ENCODE results near the gene VIM.

DNA sequence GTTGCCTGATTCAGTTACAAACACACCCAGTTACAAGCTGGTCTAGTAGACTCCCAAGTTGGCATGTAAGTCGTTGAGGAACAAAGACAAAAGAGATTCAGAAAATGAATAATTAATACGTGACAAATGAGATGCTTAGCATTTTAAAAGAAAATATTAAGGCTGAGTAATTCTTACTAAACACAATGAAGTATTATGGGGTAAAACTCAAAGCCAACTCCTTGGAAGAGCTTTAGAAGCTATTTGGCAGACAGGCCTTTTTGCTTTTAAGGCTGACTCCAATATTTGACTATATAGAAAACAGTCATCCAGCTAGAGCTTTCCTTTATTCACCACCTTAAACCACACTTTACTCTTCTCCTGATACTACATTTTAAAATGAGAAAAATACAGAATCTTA lies 32.0 kb upstream of the VIM start:
- TF ChIP-seq CHD1 (IDR thresholded peaks at IDR 0.05; ENCODE audit: low read depth, low read length), result no peak
- TF ChIP-seq BACH1 (IDR thresholded peaks at IDR 0.05; ENCODE audit: borderline replicate concordance), result no peak
- no peak for TF ChIP-seq BCL3 (IDR thresholded peaks at IDR 0.05; ENCODE audit: borderline replicate concordance, insufficient read depth, low read depth, low read length, poor library complexity, severe bottlenecking)
- no peak for TF ChIP-seq SMARCA5 (IDR thresholded peaks at IDR 0.05)
- no peak for TF ChIP-seq SP1 (IDR thresholded peaks at IDR 0.05; ENCODE audit: low read depth, low read length)
- no peak for TF ChIP-seq POLR2AphosphoS5 (IDR thresholded peaks at IDR 0.05; ENCODE audit: low read length)
- TF ChIP-seq, protein P1, sequence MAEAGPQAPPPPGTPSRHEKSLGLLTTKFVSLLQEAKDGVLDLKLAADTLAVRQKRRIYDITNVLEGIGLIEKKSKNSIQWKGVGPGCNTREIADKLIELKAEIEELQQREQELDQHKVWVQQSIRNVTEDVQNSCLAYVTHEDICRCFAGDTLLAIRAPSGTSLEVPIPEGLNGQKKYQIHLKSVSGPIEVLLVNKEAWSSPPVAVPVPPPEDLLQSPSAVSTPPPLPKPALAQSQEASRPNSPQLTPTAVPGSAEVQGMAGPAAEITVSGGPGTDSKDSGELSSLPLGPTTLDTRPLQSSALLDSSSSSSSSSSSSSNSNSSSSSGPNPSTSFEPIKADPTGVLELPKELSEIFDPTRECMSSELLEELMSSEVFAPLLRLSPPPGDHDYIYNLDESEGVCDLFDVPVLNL (IDR thresholded peaks at IDR 0.05; ENCODE audit: low read depth, low read length), result no peak
- no peak for TF ChIP-seq JUNB (IDR thresholded peaks at IDR 0.05)
- no peak for TF ChIP-seq CTCF (IDR thresholded peaks at IDR 0.05 in 2 of 3, conservative IDR thresholded peaks at IDR 0.05 in 1 of 3; ENCODE audit: control insufficient read depth in 2 of 3, extremely low read depth in 1 of 3, insufficient read depth in 1 of 3, low read depth in 3 of 3, low read length in 3 of 3)
- no peak for TF ChIP-seq RFX5 (IDR thresholded peaks at IDR 0.05; ENCODE audit: low read depth, low read length)
- no peak for TF ChIP-seq ZNF384 (IDR thresholded peaks at IDR 0.05; ENCODE audit: borderline replicate concordance, low read depth, low read length)
